ENCODE measurements around the gene METTL17.
A peak's percentile ranks its signal among the peaks of the same experiment; 100 is the strongest.
"Not testable (repeated sequence)": the region's sequence is repeated elsewhere in the genome, so short reads cannot be mapped to it uniquely, and the experiment has no call there.

The METTL17 gene

GRCh38 chr14:21025371-21026273, 35.8 kb downstream of the METTL17 start:
- DNase-seq = no peak

DNA sequence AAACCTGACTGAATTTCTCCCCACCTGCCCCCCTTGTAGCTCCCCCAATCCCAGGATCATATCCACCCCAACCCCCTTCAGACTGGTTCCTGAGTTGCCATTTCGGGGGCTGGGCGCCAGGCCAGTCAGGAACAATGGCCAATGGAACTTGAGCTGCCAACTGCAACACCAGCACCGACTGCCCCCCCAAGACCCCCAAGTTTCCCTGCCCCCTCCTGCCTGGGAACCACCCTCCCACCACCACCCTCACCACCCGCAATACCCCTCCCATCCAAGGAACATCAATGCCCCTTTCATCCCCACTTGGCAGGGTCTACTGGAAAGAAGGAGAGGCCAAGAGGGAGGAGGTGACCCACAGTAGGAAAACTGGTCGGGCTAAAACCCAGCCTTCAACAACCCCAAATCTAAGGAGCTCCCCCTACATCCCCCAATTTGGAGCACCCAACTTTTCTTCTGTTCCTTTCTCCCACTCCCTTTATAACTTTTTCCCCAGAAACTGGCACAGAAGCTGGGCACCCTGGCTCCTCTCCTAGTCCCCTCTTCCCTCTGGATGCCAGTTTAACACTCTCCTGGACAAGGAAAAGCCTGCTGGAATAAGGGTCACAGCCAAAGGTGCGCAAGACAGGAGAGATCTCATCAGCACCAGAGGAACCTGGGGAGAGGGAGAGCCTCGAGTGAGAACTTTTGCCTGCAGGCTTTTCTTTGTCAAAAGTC, 36.7 kb downstream of the METTL17 start:
- DNase-seq = no peak

GRCh38 chr14:21026988-21027315, 37.2 kb downstream of the METTL17 start:
- DNase-seq = no peak

DNA sequence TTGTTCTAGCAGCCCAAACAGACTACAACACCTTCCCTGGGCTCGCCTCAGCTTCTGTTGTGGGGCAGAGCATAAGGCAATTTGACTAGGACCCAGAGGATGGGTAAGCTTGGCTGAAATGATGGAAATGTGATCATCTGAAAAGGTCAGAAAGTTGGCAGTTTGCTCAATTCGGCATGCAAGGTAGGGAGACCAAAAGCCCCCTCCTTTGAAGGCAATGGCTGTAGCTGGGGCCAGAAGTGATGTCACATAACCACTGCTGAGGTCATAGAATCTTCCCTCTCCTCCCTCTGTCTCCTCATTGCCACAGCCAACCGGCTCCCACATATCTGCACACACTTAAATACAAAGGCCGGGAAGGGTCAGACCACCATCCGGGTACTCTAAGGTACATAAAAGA, 40.1 kb downstream of the METTL17 start, which contains the start of gene TPPP2:
TPPP2 (plus strand) TSS at position 301 of the 400 bp plus-strand sequence. CDS start 365 bp downstream, outside the sequence.
- no peak for DNase-seq

DNA sequence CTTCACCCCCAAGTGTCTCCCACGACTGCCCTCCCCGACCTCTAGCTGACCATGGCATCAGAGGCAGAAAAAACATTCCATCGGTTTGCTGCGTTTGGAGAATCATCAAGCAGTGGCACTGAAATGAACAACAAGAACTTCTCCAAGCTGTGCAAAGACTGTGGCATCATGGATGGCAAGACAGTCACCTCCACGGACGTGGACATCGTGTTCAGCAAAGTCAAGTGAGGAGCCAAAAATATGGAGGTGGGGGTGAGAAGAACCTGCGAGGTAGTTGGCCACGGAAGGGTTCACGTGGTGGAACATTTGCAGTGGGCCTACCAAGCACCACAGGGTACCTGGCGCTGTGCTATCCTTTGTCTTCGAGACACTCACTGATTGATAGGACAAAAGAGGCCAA, 40.8 kb downstream of the METTL17 start:
- DNase-seq = no peak

GRCh38 chr14:21032326-21033132, 42.7 kb downstream of the METTL17 start:
- no peak for DNase-seq

GRCh38 chr14:21033133-21033698, 43.4 kb downstream of the METTL17 start:
- no peak for DNase-seq

GRCh38 chr14:21034707-21035106, 44.9 kb downstream of the METTL17 start, which contains the start of gene RNASE13:
Gene RNASE13 (minus strand): TSS chr14:21034807. CDS start chr14:21034288, 519 bp downstream.
- no peak for DNase-seq

GRCh38 chr14:21036751-21037150, 47.0 kb downstream of the METTL17 start:
- no peak for DNase-seq

DNA sequence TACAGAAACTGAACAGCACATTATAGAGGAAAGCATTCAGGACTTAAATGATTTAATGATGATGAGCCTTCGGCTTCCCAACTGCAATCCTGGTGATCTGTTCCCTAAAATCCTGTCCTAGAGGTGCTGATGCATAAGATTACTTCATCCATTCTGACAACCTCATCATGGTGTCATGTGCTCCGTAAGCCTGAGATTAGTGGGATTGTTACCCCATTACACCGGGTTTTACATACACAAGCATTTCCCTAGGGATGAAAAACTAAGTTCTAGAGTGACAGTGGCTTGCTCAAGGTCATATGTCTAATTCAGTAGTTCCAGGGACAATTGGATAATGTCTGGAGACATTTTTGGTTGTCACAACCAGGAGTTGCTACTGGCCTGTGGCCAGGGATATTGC, 47.4 kb downstream of the METTL17 start:
- DNase-seq = no peak

GRCh38 chr14:21038441-21039422, 49.0 kb downstream of the METTL17 start:
- no peak for DNase-seq

- DNase-seq = peak; percentile 28
Measured at GRCh38 chr14:21039585-21040369, 50.0 kb downstream of the METTL17 start.

GRCh38 chr14:21040370-21040925, 50.7 kb downstream of the METTL17 start:
- DNase-seq = no peak

GRCh38 chr14:21040941-21041340, 51.2 kb downstream of the METTL17 start:
- DNase-seq = not testable (repeated sequence)

DNA sequence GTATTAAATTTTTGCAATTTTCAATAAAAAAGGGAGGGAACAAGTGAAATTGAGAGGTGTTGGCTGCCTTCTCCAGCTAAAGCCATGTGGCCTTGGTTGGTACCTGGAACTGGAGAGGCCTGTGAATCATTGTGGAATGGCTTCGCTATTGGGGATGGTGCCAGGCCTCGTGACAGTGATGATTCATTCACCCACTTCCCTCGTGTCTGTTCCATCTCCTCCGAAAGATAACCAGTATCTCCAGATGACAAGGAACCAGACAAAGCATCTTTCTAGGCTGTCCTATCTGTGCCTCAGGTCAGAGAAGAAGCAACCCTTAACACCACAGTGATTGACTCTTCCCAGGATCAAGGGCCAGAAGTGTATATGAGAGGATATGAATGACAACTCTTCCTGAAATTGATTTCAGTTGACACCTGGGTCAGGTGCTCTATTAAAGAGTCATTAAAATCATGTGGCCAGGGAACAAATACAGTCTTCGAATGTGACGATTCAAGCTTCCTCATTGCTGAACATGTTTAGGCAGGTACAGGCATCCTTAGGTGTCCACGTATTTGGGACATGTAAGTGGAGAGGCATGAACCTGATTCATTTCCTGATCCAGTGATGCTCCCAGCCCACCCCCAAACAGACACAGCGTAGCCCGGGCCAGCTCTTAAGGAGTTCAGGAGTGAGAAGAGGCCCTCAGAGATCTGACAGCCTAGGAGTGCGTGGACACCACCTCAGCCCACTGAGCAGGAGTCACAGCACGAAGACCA, 52.1 kb downstream of the METTL17 start, which contains the start of gene RNASE7:
RNASE7 (plus strand) TSS at position 687 of the 758 bp plus-strand sequence. CDS start 631 bp downstream, outside the sequence.
- no peak for DNase-seq

GRCh38 chr14:21042918-21043317, 53.1 kb downstream of the METTL17 start:
- no peak for DNase-seq

- no peak for DNase-seq
Measured at GRCh38 chr14:21043387-21043973, 53.7 kb downstream of the METTL17 start.

GRCh38 chr14:21043974-21044618, 54.3 kb downstream of the METTL17 start:
- peak; percentile 16 for DNase-seq

Data from central memory CD4-positive, alpha-beta T cell (primary cell).